COLO668 (cell line): Measurements from ENCODE around the gene APOL4.
"Not testable (repeated sequence)": the region's sequence is repeated elsewhere in the genome, so short reads cannot be mapped to it uniquely, and the experiment has no call there.

ENCODE experiments used
- DNase-seq: peaks from one replicate; lab custom pipeline; 2025; ENCODE audit not compliant: unreplicated experiment; lab: John Stamatoyannopoulos, UW

APOL4 gene

GRCh38 chr22:36156515-36157419, 44.8 kb downstream of the APOL4 start:
- no peak for DNase-seq

DNA sequence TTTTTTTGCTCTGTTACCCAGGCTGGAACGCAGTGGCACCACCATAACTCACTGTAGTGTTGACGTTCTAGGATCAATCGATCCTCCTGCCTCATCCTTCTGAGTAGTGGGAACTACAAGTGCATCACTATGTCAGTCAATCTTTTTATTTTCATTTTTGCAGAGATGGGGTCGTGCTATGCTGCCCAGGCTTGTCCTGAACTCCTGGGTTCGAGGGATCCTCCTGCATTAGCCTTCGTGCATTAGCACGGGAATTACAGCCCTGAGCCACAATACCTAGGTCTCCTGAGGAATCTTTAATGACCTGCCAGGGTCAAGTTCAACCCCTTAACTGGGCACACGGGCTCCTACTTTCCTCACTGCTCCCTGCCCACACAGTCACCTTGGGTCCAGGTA, 45.5 kb downstream of the APOL4 start:
- no peak for DNase-seq

GRCh38 chr22:36155702-36156101, 45.9 kb downstream of the APOL4 start:
- no peak for DNase-seq

- DNase-seq: no peak
Measured at GRCh38 chr22:36154423-36154945, 47.1 kb downstream of the APOL4 start.

GRCh38 chr22:36153501-36154422, 47.8 kb downstream of the APOL4 start:
- DNase-seq: no peak

GRCh38 chr22:36152821-36153220, 48.8 kb downstream of the APOL4 start:
- not testable (repeated sequence) for DNase-seq

DNA sequence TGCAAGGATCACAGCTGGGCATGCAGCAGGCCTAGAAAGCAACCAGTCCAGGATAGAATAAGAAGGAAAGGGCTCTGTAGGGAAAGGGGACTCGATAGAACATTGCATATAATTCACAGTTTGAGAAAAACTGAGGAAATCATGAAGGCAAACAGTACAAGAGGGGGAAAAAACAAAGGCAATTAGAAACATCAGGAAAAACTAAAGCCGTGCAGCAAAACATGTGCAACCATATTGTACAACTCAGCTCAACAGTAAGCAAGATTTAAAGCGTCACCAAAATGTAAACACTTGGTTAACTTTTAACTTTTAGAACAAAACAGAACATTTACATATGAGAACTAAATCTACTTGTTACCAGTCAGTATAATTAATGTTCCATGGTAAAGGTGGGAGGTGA, 49.5 kb downstream of the APOL4 start:
- DNase-seq: no peak

DNA sequence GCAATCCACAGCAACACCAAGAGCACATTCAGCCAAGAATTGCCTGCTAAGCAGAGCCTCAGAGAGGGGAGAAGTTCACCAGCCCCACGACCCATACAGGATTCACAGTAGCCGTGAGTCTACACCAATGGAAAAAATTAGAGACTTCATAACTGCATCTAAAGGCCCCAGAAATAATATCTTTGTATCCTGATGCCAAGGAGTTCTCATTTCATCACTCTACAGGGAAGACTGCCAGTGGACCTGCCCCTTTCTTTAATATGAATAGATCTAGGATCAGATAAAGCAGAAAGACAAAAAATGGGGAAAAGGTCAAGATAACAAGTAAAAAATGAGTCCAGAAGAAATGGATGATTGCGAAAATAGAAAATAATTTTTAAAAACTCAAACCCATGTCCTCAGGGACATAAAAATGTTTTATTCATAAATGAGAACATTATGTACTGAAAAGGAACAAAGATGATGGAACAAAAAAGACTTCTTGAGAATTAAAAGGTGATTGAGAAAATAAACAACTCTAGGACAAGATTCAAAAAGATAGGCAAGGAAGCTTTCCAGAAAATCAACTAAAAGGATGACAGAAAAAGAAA, 50.5 kb downstream of the APOL4 start:
- no peak for DNase-seq

- DNase-seq: no peak
Measured at GRCh38 chr22:36149441-36149840, 52.2 kb downstream of the APOL4 start.

- no peak for DNase-seq
Measured at GRCh38 chr22:36148411-36148810, 53.2 kb downstream of the APOL4 start.

- no peak for DNase-seq
Measured at GRCh38 chr22:36147196-36147791, 54.3 kb downstream of the APOL4 start.

DNA sequence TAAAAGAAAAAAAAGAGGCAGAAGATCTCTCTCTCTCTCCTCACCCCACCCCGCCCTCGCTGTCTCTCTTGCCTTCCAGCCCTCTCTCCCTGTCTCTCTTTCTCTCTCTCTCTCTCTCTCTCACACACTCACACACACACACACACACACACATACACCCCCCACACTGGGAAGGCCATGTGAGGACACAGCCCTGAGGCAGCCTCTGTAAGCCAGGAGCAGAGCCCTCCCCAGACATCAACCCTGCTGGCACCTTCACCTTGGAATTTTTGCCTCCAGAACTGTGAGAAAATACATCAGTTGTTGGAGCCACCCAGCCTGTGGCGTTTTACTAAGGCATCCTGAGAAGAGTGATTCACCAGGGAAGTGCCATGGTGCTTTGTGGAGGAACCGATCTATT, 55.7 kb downstream of the APOL4 start:
- no peak for DNase-seq

DNA sequence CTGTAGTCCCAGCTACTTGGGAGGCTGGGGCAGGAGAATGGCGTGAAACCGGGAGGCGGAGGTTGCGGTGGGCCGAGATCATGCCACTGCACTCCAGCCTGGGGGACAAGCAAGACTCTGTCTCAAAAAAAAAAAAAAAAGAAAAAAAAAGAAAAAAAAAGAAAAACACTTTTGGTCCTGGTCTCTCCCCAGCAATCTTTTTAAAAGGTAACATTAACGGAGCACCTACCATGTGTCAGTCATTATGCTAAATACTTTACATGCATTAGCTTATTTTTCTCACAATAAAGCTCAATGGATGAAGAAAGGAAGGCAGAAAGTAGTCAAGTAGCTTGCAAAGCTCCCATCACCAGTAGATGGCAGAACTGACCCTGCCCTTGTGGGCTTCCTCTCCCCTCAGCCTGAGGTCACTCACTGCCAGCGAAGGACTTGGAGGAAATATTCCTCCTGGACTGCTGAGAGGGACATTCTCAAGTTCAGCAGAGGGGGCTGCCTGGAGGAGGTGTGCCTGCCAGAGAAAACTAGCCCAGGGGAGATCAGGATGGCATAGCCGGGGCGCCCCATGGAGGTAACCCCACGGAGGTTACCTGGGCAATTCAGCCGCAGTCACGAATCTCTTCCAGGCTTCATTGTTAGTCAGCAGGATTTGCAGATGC, 56.6 kb downstream of the APOL4 start:
- peak; percentile 15 for DNase-seq

DNA sequence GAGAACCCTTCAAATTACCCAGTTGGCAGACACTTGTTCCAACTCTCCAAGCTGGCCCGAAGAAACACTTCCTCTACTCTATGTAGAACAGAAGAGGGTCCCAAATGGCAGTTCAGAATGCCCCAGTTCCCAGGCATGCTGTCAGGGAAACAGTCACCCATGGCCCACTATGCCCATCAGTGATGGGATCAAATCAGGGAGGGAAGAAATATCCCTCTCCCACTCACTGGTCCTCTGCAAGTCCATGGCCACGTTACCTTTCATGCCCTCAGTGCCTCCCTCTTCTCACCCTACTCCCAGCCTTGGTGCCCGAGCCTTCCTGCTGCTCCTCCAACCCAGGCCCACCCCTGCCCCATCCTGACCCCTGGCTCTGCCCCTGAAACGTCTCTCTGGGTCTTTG, 57.7 kb downstream of the APOL4 start:
- no peak for DNase-seq

GRCh38 chr22:36143066-36143815, 58.4 kb downstream of the APOL4 start:
- no peak for DNase-seq

DNA sequence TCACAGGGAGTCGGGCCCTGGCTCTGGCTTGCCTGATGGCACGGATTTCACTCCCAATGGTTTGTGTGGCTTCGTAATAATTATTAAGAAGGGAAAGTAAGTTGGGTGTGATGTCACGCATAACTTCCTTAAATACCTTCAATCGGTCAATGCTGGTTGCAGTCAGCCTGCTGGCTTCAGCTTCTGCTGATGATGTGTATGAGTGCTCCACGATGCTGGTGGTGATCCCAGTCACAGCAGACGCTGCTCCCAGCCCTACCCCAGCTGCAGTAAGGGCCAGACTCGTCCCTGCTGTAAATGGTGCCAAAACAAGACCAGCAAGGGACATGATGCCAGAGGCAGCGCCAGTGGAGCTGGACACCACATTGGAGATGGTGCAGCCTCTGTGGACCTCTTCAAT, 60.1 kb downstream of the APOL4 start:
- no peak for DNase-seq
